ENCODE results near the gene PRKX. TPM values are rescaled to one million over a fixed set of nuclear protein-coding genes. Genes with fewer than 3 reads are reported as not detected.
"Not testable (repeated sequence)": the region's sequence is repeated elsewhere in the genome, so short reads cannot be mapped to it uniquely, and the experiment has no call there.

PRKX gene
- total RNA-seq, 1 donor from 2014 or later = 9.2 TPM

GRCh38 chrX:3627594-3627993 lies 85.9 kb downstream of the PRKX start:
- TF ChIP-seq CTCF (IDR thresholded peaks at IDR 0.05) = no peak
- intact Hi-C loops (cut with DNase I) = no loop called here
- no peak overlapping the region for H3K27ac ChIP-seq
- H3K4me3 ChIP-seq = no peak overlapping the region
- peaks cover 0 to 29% of the 10 kb centered on the region in 2 donors for H3K36me3 ChIP-seq
- H3K9me3 ChIP-seq = no peaks in the 10 kb centered on the region
- H3K4me1 ChIP-seq = no peaks in the 10 kb centered on the region
- no peaks in the 10 kb centered on the region for H3K27me3 ChIP-seq
- no peak for DNase-seq (ENCODE audit: low spot score in 2 of 2)

GRCh38 chrX:3621414-3621813 lies 92.0 kb downstream of the PRKX start:
- Histone ChIP-seq H3K36me3 (peaks cover 3 to 30% of the 10 kb centered on the region in 2 donors), H3K9me3 (no peaks in the 10 kb centered on the region), H3K27me3 (no peaks in the 10 kb centered on the region), H3K4me3 (no peak overlapping the region), H3K27ac (no peak overlapping the region), H3K4me1 (no peaks in the 10 kb centered on the region)
- intact Hi-C loops (cut with DNase I) = no loop called here
- TF ChIP-seq CTCF (IDR thresholded peaks at IDR 0.05) = no peak
- DNase-seq (ENCODE audit: low spot score in 2 of 2) = no peak

GRCh38 chrX:3611744-3612143 lies 101.7 kb downstream of the PRKX start:
- H3K4me1 ChIP-seq; intact Hi-C loops (cut with DNase I); H3K9me3 ChIP-seq; H3K27me3 ChIP-seq; H3K27ac ChIP-seq; DNase-seq (ENCODE audit: low spot score in 2 of 2); H3K4me3 ChIP-seq: not testable (repeated sequence)
- H3K36me3 ChIP-seq = peaks cover under 1 to 14% of the 10 kb centered on the region in 2 donors

GRCh38 chrX:3609810-3610209 lies 103.6 kb downstream of the PRKX start:
- no peaks in the 10 kb centered on the region for H3K9me3 ChIP-seq
- no peak overlapping the region for H3K4me3 ChIP-seq
- peaks cover 2 to 8% of the 10 kb centered on the region in 2 donors for H3K36me3 ChIP-seq
- intact Hi-C loops (cut with DNase I) = no loop called here
- no peak for TF ChIP-seq CTCF (IDR thresholded peaks at IDR 0.05)
- H3K4me1 ChIP-seq = no peaks in the 10 kb centered on the region
- H3K27me3 ChIP-seq = no peaks in the 10 kb centered on the region
- no peak for DNase-seq (ENCODE audit: low spot score in 2 of 2)
- H3K27ac ChIP-seq = no peak overlapping the region

GRCh38 chrX:3603026-3603661 lies 110.3 kb downstream of the PRKX start:
- Histone ChIP-seq H3K4me1 (no peaks in the 10 kb centered on the region), H3K27ac (no peak overlapping the region), H3K36me3 (peaks cover 0 to 2% of the 10 kb centered on the region in 2 donors), H3K4me3 (no peak overlapping the region), H3K9me3 (no peaks in the 10 kb centered on the region), H3K27me3 (no peaks in the 10 kb centered on the region)
- DNase-seq (ENCODE audit: low spot score in 2 of 2) = no peak
- intact Hi-C loops (cut with DNase I) = no loop called here
- TF ChIP-seq CTCF (IDR thresholded peaks at IDR 0.05) = no peak

- Histone ChIP-seq H3K4me3 (no peak overlapping the region), H3K36me3 (no peaks in the 10 kb centered on the region), H3K27ac (no peak overlapping the region), H3K4me1 (no peaks in the 10 kb centered on the region), H3K9me3 (no peaks in the 10 kb centered on the region), H3K27me3 (no peaks in the 10 kb centered on the region)
- DNase-seq (ENCODE audit: low spot score in 2 of 2) = no peak
- no peak for TF ChIP-seq CTCF (IDR thresholded peaks at IDR 0.05)
- intact Hi-C loops (cut with DNase I) = no loop called here
Measured at GRCh38 chrX:3599802-3600430, 113.5 kb downstream of the PRKX start.
